T-helper 2 cell treated with Interferon-gamma antibody and Interleukin-4, amounts not matched to agents 100 ng/mL and 5 ng/mL, for 36 hours (primary cell): Measurements from ENCODE around the gene ACYP1. TPM values are rescaled to one million over a fixed set of nuclear protein-coding genes. Genes with fewer than 3 reads are reported as not detected.

ENCODE experiments used
- intact Hi-C: fragments of 100-400 bp; cut with micrococcal nuclease; formaldehyde crosslinking; loops from one replicate; pipeline ENCODE4 v1.15.1; 2023
- total RNA-seq: library from RNA; stranded (reverse); gene quantifications from 2 replicates; pipeline ENCODE4 v1.2.3, GENCODE V29; 2022

ACYP1 gene
- total RNA-seq, 1 donor from 2014 or later: 45.4 TPM

GRCh38 chr14:75044322-75044721, 19.5 kb downstream of the ACYP1 start:
- intact Hi-C loops: no loop called here

- intact Hi-C loops: no loop called here
Observed at GRCh38 chr14:75042035-75042434, 21.8 kb downstream of the ACYP1 start.

GRCh38 chr14:75041613-75042012, 22.2 kb downstream of the ACYP1 start:
- intact Hi-C loops: no loop called here

GRCh38 chr14:75040959-75041358, 22.9 kb downstream of the ACYP1 start:
- intact Hi-C loops: no loop called here

DNA sequence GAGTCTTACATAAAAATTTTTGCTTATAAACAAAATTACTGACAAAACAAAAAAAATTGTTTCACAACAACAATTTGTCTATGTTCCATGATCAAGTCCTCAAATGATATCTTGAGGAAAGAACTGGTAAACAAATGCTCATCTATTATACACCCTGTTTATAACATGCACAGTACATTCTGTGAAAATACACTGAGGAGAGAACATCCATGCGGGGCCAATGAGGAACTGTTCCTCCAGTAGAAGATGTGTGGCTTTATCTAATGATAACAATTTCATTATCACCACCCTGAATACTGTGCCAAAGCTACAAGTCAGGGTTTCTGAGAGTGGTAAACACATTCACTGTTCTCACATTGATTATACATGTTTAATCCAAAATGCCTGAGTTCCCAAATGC, 23.3 kb downstream of the ACYP1 start:
- intact Hi-C loops: no loop called here

GRCh38 chr14:75032939-75033338, 30.9 kb downstream of the ACYP1 start:
- intact Hi-C loops: no loop called here

GRCh38 chr14:75030147-75030546, 33.7 kb downstream of the ACYP1 start:
- intact Hi-C loops: no loop called here

DNA sequence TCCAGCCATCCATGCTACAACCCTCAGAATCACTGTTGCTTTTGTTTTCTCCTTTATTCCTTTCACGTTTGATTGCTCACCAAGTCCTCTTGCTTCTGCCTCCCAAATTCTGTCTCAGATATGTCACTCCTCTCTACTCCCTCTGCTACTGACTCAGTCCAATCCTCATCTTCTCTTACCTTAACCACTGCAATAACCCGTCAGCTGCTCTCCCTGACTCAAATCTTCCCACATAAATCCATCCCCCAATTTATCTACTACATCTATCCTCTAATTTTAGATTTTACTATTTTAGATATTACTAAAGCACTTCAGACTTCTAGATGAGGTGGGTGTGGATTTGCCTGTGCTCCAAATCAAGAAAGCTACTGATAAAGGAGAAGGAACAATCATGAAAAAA, 37.9 kb downstream of the ACYP1 start:
- intact Hi-C loops: no loop called here

GRCh38 chr14:75025082-75025481, 38.7 kb downstream of the ACYP1 start:
- intact Hi-C loops: no loop called here

DNA sequence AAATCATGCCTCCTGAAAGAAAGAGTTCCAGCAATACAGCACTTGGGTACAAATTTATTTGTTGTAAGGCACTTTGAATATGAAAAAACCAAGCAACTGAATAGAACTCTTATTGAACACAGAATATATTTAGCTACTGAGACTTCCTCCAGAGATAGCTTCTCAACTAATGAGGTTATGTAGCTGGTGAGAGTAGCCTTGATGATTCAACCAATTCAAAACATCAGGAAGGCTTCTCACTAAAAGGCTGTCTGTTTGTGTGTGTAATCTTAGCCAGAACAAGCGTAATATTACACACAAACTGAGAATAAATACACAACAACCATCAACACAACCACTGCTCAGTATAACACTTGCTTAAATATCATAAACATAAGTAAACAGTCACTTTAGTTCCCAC, 40.7 kb downstream of the ACYP1 start:
- intact Hi-C loops: no loop called here

- intact Hi-C loops: no loop called here
Observed at GRCh38 chr14:75022655-75023054, 41.2 kb downstream of the ACYP1 start.

GRCh38 chr14:75018694-75019093, 45.1 kb downstream of the ACYP1 start:
- intact Hi-C loops: no loop called here

DNA sequence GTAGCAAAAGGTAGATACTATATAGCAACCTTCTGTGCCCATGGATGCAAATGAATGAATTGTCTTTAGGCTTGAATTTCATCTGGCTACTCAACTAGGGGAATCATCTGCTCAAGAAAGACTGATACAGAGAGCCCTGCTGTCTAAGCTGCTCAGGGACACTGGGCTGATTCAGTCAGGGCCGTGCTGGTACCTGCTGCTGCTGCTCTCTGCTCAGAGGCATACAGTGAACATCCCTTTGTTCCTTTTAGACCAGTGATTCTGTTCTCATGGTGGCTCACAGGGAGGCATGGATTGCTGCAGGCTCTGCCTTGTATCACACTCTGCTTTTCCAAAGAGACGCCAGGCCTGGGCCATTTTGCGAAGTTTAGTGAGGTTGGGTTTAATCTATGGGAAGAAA, 47.0 kb downstream of the ACYP1 start:
- intact Hi-C loops: no loop called here

- intact Hi-C loops: no loop called here
Observed at GRCh38 chr14:75015496-75015895, 48.3 kb downstream of the ACYP1 start.

DNA sequence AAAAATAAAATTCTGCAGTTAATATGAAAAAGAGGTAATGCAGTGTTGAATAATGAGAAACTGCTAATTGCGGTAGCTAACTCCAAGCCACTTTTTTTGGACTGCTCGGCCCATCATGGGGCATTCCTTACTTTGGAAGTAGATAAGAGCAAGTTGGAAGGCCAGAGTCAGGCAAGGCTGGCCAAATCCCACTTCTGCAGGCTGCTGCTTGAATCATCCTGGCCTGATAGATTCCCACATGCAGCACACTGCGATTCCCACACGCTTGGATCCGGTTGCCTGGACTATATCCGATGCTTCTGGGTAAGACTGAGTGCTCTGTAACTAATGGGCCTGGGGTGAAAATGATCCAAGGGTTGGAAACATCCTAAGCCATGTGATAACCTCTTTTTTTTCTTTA, 50.5 kb downstream of the ACYP1 start:
- intact Hi-C loops: no loop called here

DNA sequence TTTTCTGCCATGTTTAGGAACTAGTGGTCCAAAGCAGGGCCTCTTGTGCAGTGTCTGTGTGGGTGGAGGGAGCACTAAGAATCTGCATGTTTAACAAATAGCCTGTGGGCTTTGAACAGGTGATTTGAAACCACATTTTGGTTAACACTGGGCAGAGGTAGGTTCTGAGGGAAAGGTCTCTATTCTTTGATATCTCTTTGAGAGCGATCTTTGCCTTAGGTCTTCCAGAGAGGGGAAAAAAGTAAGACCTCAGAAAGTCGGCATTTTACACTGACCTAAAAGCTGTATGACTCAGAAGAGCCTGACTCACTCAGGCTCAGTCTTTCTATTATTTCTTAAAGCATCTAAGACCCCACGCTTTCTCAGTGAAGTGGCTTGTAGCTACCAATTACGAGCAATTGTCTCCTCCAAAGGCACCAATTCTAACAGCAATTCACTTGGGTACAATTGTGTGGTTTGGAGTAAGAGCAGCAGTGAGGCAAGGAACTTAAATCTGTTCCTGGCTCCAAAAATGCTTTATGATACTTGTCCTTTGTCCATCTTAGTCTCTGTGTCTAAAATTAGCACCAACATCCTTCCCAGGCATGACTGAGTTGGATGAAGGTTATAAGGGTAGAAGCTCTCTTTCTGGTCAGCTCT, 52.3 kb downstream of the ACYP1 start:
- intact Hi-C loops: no loop called here

DNA sequence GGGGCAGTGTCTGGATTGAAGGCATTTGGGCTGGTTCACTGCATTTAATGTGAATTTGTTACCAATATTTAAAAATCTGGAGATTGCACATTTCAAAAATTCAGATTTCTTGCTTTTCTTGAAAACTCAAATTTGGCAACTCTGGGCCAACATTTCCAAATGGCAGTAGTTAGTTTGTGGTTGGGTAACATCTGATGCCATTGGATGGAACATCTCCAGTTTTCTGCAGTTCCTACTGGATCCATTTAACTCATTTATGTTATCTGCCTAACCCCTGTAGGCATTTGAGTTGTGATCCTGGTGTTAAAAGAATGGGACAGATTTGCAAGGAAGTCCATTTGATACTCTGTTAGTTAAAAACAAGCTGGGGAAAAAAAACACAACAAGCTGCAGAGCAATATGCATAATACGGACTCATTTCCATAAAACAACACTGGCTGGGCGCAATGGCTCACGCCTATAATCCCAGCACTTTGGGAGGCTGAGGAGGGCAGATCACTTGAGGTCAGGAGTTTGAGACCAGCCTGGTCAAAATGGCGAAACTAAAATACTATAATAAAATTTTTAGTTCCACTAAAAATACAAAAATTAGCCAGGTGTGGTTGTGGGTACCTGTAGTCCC, 53.2 kb downstream of the ACYP1 start:
- intact Hi-C loops: no loop called here

DNA sequence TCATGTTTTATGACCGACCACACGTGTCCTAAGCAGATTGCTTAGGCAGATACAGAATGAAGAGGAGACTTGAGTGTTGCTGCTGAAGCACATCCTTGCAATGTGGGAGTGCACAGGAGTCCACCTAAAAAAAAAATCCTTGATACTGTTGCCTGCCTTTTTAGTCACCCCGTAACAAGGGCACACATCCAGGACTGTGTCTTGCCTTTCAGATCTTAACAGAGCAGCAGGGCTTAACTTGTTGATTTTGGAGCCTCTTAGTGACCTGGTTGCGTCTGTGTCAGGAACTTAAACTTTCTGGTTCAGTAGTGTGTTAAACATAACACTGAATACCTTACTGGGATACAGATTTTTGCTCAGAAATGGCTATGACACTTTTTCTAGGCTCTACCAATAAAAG, 54.6 kb downstream of the ACYP1 start:
- intact Hi-C loops: no loop called here

DNA sequence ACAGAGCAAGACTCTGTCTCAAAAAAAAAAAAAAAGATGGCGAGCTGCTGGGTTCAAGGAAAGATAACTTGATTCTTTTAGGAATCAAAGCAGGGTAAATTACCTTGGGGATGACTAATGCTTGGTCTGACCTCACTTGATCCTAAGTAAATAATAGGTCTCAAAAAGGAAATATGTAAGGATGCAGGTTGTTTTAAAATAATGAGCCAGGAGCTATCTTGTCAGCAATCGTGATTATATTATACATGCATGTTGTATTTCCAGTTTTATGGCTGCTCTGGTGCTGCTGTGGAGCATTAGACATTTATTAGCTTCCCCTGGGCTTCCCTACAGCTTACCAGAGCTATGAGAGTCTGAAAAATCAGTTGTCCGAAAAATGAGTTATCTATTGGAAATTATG, 58.5 kb downstream of the ACYP1 start:
- intact Hi-C loops: no loop called here

GRCh38 chr14:75003250-75004027, 60.4 kb downstream of the ACYP1 start:
- intact Hi-C loops: loop anchor here (2.0 to 5.0 kb wide), 2 partner anchors 57 to 64 kb away; partner anchors contain the start of gene ZC2HC1C
